Left ventricle myocardium superior (tissue), 1 donor: ENCODE results near the gene TRIM7. TPM values are rescaled to one million over a fixed set of nuclear protein-coding genes. Genes with fewer than 3 reads are reported as not detected.

ENCODE experiments used
- ATAC-seq: fragments of 200-7000 bp; cut with Tn5 transposase; one replicate; pipeline ENCODE4 v1.9.1; 2020; ENCODE audit warnings: mild to moderate bottlenecking, moderate library complexity
- DNase-seq: peaks from one replicate; pipeline ENCODE4 v3.0.0-alpha.2; 2020
- intact Hi-C: fragments of 100-400 bp; cut with micrococcal nuclease; formaldehyde crosslinking; loops from one replicate; pipeline ENCODE4 v1.11.0; 2022
- long read RNA-seq: library from polyadenylated mRNA; unstranded; transcript quantifications from one replicate; pipeline ENCODE4 v2.0.0, GENCODE V29; 2021
- total RNA-seq: library from RNA; stranded (reverse); fragmentation: NEBNext Ultra II Directional; extraction: Animal tissue kit (Norgen Biotek cat#: 25700); gene quantifications from one replicate; pipeline ENCODE4 v1.2.1, GENCODE V29; 2021
- donor health status: DM: no; HTN: yes; CAD: no; lungs with severe emphysema.

Gene TRIM7
- 20.0 TPM for total RNA-seq
- long read RNA-seq, transcript TRIM7-202 (2 exons, 1,228 nt), result minor isoform, 7 of 46 reads
- long read RNA-seq, transcript TRIM7-201 (7 exons, 2,840 nt), result major isoform, 14 of 46 reads
- long read RNA-seq, partial matches to known transcripts, result 8 of 46 reads
- long read RNA-seq, other reads (novel, unspliced or antisense), result 15 of 46 reads

DNA sequence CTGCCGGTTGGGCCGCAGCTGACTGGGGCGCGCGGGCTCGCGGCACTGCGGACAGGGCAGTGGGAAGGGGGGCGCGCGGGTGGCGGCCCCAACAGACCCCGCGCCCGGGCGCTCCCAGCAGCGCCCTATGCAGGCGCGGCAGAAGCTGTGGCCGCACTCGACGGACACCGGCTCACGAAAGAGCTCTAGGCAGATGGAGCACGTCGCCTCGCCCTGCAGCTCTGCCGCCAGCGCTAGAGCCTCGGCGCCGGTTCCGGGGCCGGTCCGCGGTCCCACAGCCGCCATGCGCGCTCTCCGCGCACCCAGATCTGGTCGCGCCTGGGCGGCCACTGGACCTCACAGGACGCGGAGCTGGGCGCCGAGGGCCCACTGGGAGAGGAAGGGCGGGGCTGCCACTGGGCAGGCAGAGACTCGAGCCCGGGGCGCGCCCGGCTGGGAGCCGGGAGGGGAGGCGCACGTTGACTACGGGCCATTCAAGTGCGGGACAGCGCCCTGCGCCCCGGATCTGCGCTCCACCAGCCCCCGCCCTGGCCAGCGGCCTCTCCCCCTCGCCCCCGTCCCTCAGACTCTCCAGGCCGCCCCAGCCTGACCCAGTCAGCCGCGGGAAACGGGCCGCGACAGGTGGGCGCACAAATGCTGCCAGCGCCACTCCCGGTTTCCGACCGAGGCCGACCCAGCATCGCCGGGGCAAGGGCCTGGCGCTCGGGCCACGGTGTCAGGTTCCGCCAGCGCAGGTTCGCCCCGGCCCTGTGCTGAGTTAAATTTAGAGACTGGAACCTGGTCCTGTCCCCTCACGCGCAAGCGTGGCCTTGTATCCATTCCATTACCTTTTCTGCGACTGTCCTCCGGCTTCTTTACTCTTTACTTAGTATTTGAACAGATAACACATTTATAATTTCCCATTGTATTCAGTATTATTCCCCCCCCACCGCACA, at the start of gene TRIM7:
Gene TRIM7, minus strand, starts transcription at position 371 of the 935 bp plus-strand sequence. Its CDS starts 86 bp downstream, at position 285.
- ATAC-seq, result peak; percentile 56
- peak; percentile 84 for DNase-seq
- intact Hi-C loops, result no loop called here

GRCh38 chr5:181248277-181248676, 43.3 kb upstream of the TRIM7 start:
- ATAC-seq, result no peak

GRCh38 chr5:181246276-181247049, 41.5 kb upstream of the TRIM7 start:
- intact Hi-C loops, result loop anchor here (10.0 kb wide), 1 partner anchor 62 kb away; no protein-coding TSS in a partner anchor
- DNase-seq (peak; percentile 94), ATAC-seq (peak; percentile 86)

More at GRCh38 chr5:181248277-181248676, 43.3 kb upstream of the TRIM7 start:
- DNase-seq, result no peak
- intact Hi-C loops, result loop anchor here (10.0 kb wide), 1 partner anchor 63 kb away; no protein-coding TSS in a partner anchor

- no peak for DNase-seq
- intact Hi-C loops, result loop anchor here (10.0 kb wide), 1 partner anchor 61 kb away; no protein-coding TSS in a partner anchor
Measured at GRCh38 chr5:181245427-181246275, 40.7 kb upstream of the TRIM7 start.

DNA sequence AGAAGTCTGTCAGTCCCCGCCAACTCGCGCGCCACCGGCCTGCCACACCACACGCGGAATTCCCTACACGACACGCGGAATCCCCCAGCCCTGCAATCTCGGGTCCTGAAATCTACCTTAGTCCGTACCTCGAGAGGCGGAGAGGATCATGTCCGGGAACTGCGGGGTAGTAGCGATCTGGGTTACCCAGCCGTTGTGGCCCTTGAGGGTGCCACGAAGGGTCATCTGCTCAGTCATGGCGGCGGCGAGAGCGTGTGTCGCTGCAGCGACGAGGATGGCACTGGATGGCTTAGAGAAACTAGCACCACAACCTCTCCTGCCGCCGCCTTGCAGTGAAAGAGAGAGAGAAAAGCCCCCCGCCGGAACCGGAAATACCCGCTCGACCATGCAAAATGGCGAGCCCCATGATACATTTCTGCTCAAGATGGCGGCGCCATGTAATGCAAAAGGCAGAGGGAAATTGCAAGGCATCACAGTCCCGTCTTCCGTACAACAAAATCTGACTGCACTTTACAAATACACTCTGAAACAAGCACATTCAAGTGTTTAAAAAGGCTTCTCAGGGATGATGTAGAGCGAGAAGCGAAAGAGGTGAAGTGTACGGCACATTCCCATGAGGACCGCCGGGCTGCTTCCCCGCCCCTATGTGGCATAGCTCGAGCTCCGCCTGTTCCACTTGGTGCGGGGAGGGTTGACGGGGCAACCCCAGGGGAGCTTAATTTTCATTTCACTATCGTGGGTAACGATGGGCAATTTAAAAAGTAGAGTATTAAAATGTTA, 38.8 kb upstream of the TRIM7 start, which contains the start of gene RACK1:
Gene RACK1, minus strand, starts transcription at position 343 of the 780 bp plus-strand sequence. Its CDS starts 106 bp downstream, at position 237.
- peak; percentile 70 for ATAC-seq
- peak; percentile 89 for DNase-seq
- intact Hi-C loops, result loop anchor here (10.0 kb wide), 1 partner anchor 59 kb away; no protein-coding TSS in a partner anchor

More at GRCh38 chr5:181245427-181246275, 40.7 kb upstream of the TRIM7 start:
- ATAC-seq, result no peak

DNA sequence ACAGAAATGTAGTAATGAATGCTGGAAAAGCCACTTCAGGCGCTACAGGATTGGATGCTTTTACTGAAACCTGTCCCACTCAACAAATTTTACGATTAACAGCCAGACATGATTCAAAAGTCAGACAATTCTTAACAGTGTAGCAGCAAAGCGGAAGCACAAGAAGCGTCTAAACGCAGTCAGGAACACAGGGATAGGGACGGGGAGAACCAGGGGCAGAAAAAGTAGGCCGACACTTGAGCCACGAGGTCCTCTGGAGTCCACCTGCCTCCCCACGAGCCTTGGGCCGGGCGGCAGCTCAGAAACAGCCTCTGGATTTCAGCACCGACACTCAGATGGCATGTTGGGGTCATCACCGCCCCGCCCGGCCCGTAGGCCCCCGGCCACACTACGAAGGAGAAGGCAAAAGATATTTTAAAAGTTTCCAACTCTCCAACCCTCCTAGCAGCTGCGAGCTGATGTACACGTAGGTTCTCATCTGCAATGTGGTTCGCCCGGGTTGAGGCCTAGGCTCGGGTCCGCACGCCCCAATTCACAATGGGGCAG, 38.1 kb upstream of the TRIM7 start:
- peak; percentile 0 for ATAC-seq
- intact Hi-C loops, result loop anchor here (10.0 kb wide), 1 partner anchor 58 kb away; no protein-coding TSS in a partner anchor
- DNase-seq, result no peak

DNA sequence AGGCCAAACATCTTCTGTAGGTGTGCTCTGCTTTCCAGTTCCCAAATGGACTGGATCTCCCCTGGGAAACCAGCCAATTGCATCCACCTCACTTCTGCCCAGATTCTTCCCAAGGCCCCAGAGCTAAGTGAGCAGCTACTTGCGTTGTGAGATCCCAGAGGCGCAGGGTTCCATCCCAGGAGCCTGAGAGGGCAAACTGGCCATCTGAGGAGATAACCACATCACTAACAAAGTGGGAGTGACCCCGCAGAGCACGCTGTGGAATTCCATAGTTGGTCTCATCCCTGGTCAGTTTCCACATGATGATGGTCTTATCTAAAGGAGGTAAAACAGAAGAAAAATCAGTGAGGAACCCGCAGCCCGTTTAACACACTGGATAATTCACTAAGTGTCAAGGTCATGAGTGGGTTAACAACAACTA, 37.0 kb upstream of the TRIM7 start:
- intact Hi-C loops, result loop anchor here (10.0 kb wide), 1 partner anchor 57 kb away; no protein-coding TSS in a partner anchor
- DNase-seq, result no peak
- no peak for ATAC-seq

DNA sequence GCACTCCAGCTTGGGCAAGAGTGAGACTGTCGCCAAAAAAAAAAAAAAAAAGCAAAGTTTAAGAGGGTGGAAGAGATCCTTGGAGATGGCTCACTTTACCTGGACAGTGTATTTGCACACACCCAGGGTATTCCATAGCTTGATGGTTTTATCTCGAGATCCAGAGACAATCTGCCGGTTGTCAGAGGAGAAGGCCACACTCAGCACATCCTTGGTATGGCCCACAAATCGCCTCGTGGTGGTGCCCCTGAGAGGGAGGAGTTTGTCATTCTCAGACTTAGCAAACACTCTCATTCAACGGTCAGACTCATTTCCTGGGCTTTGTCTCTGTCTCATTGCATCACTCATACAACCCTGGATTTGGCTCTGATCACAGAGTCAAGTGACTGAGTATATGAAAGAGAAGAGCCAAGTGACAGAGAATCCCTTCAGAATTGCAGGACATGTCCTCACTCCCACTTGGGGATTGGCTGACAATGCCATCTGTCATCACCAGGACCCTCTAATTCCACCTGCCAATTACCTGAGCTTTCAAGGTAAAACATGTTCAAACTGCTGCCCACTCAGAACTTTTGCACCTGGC, 36.5 kb upstream of the TRIM7 start:
- intact Hi-C loops, result loop anchor here (10.0 kb wide), 1 partner anchor 57 kb away; no protein-coding TSS in a partner anchor
- ATAC-seq (no peak), DNase-seq (no peak)

GRCh38 chr5:181239062-181239663, 34.2 kb upstream of the TRIM7 start:
- DNase-seq (no peak), ATAC-seq (no peak)
- intact Hi-C loops, result no loop called here

DNA sequence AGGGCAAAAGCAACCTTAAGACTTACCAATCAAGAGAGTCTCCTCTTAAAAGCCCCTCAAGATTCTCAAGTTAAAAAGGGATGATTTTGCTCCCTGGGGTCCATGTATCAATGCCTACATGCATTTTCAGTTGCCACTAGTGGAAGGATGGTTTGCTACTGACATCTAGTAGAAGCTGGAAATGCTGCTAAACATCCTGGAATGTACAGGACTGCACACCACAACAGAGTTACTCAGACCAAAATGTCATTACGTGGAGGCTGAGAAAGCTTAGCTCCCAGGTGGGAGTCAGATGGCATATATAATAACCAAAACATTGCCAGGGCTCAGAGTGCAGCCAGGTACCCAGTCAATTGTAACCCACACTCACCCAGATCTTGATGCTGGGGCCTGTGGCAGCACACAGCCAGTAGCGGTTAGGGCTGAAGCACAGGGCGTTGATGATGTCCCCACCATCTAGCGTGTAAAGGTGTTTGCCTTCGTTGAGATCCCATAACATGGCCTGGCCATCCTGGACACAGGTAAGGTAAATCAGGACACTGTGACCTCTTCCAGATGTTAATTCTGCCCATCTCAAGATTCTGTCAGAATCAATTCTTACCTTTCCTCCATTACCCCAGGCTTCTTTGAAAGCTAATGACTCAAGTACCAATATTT, 32.9 kb upstream of the TRIM7 start:
- no peak for DNase-seq
- intact Hi-C loops, result no loop called here

GRCh38 chr5:181236954-181237641, 32.1 kb upstream of the TRIM7 start:
- DNase-seq, result no peak
- intact Hi-C loops, result no loop called here
- no peak for ATAC-seq

More for the DNA sequence above, 32.9 kb upstream of the TRIM7 start:
- no peak for ATAC-seq

DNA sequence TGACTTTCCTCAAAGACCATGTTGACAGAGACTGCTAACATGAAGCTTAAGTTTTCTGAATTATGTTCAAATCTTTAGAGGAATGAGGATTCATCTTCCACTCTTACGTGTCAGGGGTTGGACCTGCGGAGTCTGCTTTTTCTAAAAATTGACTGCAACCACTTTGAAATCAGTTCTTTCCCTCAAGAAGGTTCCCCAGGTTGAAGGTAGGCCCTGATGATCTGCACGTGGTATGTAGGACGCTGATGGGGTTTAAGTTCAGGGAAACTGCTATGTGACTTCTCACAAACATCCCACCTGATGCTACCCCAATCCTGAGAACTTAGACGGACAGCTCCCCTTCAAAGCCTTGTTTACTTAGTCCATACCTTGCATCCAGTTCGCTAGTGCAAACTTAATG, 31.5 kb upstream of the TRIM7 start:
- ATAC-seq, result no peak
- intact Hi-C loops, result no loop called here

GRCh38 chr5:181235689-181236366, 30.8 kb upstream of the TRIM7 start:
- DNase-seq (no peak), ATAC-seq (no peak)
- intact Hi-C loops, result no loop called here

More for the DNA sequence above, 31.5 kb upstream of the TRIM7 start:
- no peak for DNase-seq

- intact Hi-C loops, result no loop called here
- no peak for ATAC-seq
- no peak for DNase-seq
Measured at GRCh38 chr5:181235323-181235688, 30.3 kb upstream of the TRIM7 start.
